GM23248 (cell line): ENCODE results near the gene CDHR5. TPM values are rescaled to one million over a fixed set of nuclear protein-coding genes. Genes with fewer than 3 reads are reported as not detected.

Experiments used
- DNase-seq: peaks from one replicate; pipeline ENCODE4 v3.0.0-alpha.2; 2015
- H2AFZ ChIP-seq: fragments of 200-600 bp; sonication (generic); 2 replicates; pipeline ENCODE4 v1.6.1; 2016; ENCODE audit warnings: antibody characterized with exemption
- H3F3A ChIP-seq: fragments of 200-600 bp; sonication (generic); 2 replicates; pipeline ENCODE4 v1.6.1; 2016; ENCODE audit warnings: mild to moderate bottlenecking, antibody characterized with exemption, mixed run types; ENCODE audit not compliant: insufficient read depth
- H3K27ac ChIP-seq: fragments of 200-600 bp; sonication (generic); 2 replicates; pipeline ENCODE4 v1.5.1; 2016; ENCODE audit warnings: mild to moderate bottlenecking
- H3K27me3 ChIP-seq: fragments of 200-600 bp; sonication (generic); replicated peaks from 2 replicates; pipeline ENCODE4 v1.6.1; 2016; ENCODE audit warnings: mild to moderate bottlenecking; ENCODE audit not compliant: insufficient read depth
- H3K36me3 ChIP-seq: fragments of 200-600 bp; sonication (generic); 2 replicates; pipeline ENCODE4 v1.6.1; 2016; ENCODE audit warnings: low read depth, mild to moderate bottlenecking
- H3K4me1 ChIP-seq: fragments of 200-600 bp; sonication (generic); 2 replicates; pipeline ENCODE4 v1.6.1; 2016; ENCODE audit warnings: mild to moderate bottlenecking; ENCODE audit not compliant: insufficient read depth
- H3K4me2 ChIP-seq: fragments of 200-600 bp; sonication (generic); one replicate; pipeline ENCODE4 v1.6.1; 2016; ENCODE audit warnings: mild to moderate bottlenecking; ENCODE audit not compliant: unreplicated experiment
- H3K4me3 ChIP-seq: fragments of 200-600 bp; sonication (generic); 2 replicates; pipeline ENCODE4 v1.5.1; 2016; ENCODE audit warnings: mild to moderate bottlenecking
- H3K79me2 ChIP-seq: fragments of 200-600 bp; sonication (generic); 2 replicates; pipeline ENCODE4 v1.6.1; 2016; ENCODE audit warnings: mild to moderate bottlenecking; ENCODE audit not compliant: insufficient read depth
- H3K9ac ChIP-seq: fragments of 200-600 bp; sonication (generic); 2 replicates; pipeline ENCODE4 v1.6.1; 2016; ENCODE audit warnings: mild to moderate bottlenecking
- H3K9me2 ChIP-seq: fragments of 200-600 bp; sonication (generic); 2 replicates; pipeline ENCODE4 v1.6.1; 2016; ENCODE audit warnings: mixed run types, mild to moderate bottlenecking, moderate library complexity; ENCODE audit not compliant: insufficient read depth
- H3K9me3 ChIP-seq: fragments of 200-600 bp; sonication (generic); one replicate; pipeline ENCODE4 v1.6.1; 2017; ENCODE audit warnings: low read depth
- H4K20me1 ChIP-seq: fragments of 200-600 bp; sonication (generic); 2 replicates; pipeline ENCODE4 v1.6.0; 2016; ENCODE audit not compliant: insufficient read depth
- EZH2 ChIP-seq: fragments of 200-600 bp; sonication (generic); IDR thresholded peaks from 2 replicates; pipeline ENCODE4 v1.6.1; 2018; ENCODE audit warnings: antibody characterized with exemption, mild to moderate bottlenecking; ENCODE audit not compliant: insufficient read depth, poor library complexity, severe bottlenecking
- EZH2phosphoT487 ChIP-seq: fragments of 200-600 bp; sonication (generic); IDR thresholded peaks from 2 replicates; pipeline ENCODE4 v1.6.1; 2018; ENCODE audit warnings: antibody characterized with exemption, moderate library complexity, mild to moderate bottlenecking, low read depth; ENCODE audit not compliant: insufficient read depth
- WGBS, 2 experiments: methylation state at CpG; one replicate each; pipeline ENCODE4 v1.1.6; 2015 to 2017; ENCODE audit warnings: low lambda C conversion rate in 2 of 2, low coverage in 1 of 2; ENCODE audit errors: missing lambda C conversion rate in 2 of 2; 5-methylcytosine and 5-hydroxymethylcytosine counted together
- in situ Hi-C: fragments of 300-500 bp; cut with MboI; formaldehyde crosslinking; loops from 2 replicates; pipeline ENCODE4 v1.15.0; 2020
- polyA plus RNA-seq: library from polyadenylated mRNA; unstranded; fragments of >200 nt; fragmentation: Nextera tagmentation; extraction: Ambion mirVana; gene quantifications from 2 replicates; pipeline ENCODE4 v1.2.1, GENCODE V29; 2016
- total RNA-seq: library from RNA; depleted of rRNA; stranded (reverse); fragments of >200 nt; shearing (Covaris generic); gene quantifications from 2 replicates; pipeline ENCODE4 v1.2.3, GENCODE V29; 2014

Gene CDHR5
- total and polyA plus RNA-seq, 2 experiments from 2014 or later = not detected

DNA sequence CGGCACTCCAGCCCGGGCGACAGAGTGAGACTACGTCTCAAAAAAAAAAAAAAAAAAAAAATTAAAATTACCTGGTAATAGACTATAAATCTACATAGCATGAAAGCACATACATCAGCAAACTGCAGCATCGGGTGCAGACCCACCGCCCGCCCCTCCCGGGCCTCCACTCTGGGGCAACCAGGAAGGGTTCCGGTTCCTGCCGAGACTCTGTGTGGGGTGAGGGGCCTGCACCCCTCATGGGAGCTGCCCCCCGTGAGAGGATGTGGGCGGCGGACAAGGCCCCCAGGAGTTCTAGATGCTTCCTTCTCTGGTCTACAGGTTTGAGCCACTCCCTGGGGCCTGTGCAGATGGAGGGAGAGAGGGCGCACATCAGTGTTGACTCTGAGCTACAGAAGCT, 21.5 kb upstream of the CDHR5 start:
- H3K9ac ChIP-seq = no peak overlapping the region
- WGBS, 2 experiments = 88 to 89% methylated on average over 14 of the region's 14 CpGs
- H3K4me1 ChIP-seq = no peaks in the 10 kb centered on the region
- DNase-seq = no peak
- no peaks in the 10 kb centered on the region for H3K27me3 ChIP-seq
- no peak for TF ChIP-seq EZH2phosphoT487
- H3K4me3 ChIP-seq = no peak overlapping the region
- in situ Hi-C loops = no loop called here
- no peak overlapping the region for H3K27ac ChIP-seq
- H3K9me2 ChIP-seq = no peaks in the 10 kb centered on the region
- no peak overlapping the region for H2AFZ ChIP-seq
- H3K79me2 ChIP-seq = no peaks in the 10 kb centered on the region
- no peaks in the 10 kb centered on the region for H3K9me3 ChIP-seq
- peaks cover 6% of the 10 kb centered on the region; the same call in 1 of the 2 replicates for H3F3A ChIP-seq
- H3K36me3 ChIP-seq = peaks cover 9% of the 10 kb centered on the region; the same call in 1 of the 2 replicates
- no peak overlapping the region for H3K4me2 ChIP-seq
- H4K20me1 ChIP-seq = no peaks in the 10 kb centered on the region

DNA sequence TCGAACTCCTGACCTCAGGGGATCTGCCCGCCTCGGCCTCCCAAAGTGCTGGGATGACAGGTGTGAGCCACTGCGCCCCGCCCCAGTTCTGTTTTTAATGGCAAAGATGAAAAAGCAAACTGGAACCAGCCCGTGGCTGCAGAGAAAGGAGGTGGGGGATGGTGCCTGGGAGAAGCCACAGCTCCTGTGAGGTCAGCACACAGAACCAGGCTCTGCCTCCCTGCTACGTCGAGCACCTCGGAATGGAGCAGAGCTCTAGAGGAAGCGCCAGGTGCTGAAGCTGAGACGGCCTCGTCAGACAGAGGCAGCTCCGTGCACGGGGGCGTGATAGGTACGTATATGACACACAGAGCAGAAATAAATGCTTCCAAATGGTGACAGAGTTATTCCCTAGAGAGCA, 20.8 kb upstream of the CDHR5 start:
- Histone ChIP-seq H3K79me2 (no peaks in the 10 kb centered on the region), H3K9ac (no peak overlapping the region), H2AFZ (no peak overlapping the region), H3K4me3 (no peak overlapping the region), H3K4me1 (no peaks in the 10 kb centered on the region), H3F3A (peaks cover 6% of the 10 kb centered on the region; the same call in 1 of the 2 replicates), H4K20me1 (no peaks in the 10 kb centered on the region), H3K27ac (no peak overlapping the region), H3K9me3 (no peaks in the 10 kb centered on the region), H3K4me2 (no peak overlapping the region), H3K9me2 (no peaks in the 10 kb centered on the region), H3K36me3 (peaks cover 9% of the 10 kb centered on the region; the same call in 1 of the 2 replicates), H3K27me3 (no peaks in the 10 kb centered on the region)
- WGBS, 2 experiments = 87% methylated on average over 16 of the region's 16 CpGs
- TF ChIP-seq EZH2 (no peak), EZH2phosphoT487 (no peak)
- no peak for DNase-seq
- in situ Hi-C loops = no loop called here

DNA sequence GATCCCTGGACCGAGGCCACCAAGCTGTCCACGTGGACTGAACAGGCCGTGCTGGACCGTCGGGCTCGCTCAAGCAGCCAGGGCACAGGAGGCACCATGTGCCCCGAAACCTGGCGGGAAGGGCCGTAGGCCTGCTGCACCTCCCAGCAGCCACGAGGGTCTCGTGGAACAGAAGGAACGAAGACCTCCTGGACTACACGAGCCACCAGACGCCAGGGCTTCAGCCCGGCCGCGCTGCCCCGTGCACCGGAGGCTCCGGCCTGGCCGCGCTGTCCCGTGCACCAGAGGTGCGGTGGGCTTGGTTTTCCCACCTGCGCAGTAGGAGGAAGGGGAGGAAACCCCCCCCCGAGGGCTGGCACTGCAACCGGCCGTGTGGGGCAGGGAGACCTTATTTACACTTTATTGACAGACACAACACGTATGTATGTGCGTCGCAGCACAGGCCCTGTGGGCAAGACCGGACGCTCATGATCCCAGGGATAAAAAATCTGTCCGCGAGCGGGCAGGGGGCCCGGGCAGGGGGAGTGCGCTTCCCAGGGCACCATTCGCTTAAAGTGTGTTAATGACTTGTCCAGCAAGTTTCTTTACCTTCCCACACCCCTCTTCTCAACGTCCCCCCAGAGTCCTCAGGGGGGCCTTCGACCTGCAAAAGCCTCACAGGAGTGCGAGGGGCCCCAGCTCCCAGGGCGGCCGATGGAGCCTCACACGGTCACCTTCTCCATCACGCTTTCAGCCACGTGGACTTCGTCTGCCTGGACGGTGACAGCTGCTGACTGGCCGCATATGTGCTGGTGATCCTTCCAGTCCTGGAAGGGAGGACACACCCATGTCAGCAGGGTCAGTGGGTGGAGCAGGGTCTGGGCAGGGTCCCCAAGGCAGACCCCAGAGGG, 19.3 kb upstream of the CDHR5 start:
- Histone ChIP-seq H3K9me3 (no peaks in the 10 kb centered on the region), H3K79me2 (no peaks in the 10 kb centered on the region), H3K27me3 (no peaks in the 10 kb centered on the region; the same call in 1 of the 2 replicates), H3K4me3 (no peak overlapping the region), H3K27ac (no peak overlapping the region), H3K9ac (no peak overlapping the region), H3K9me2 (no peaks in the 10 kb centered on the region), H2AFZ (no peak overlapping the region), H3K4me1 (peaks cover under 1% of the 10 kb centered on the region; the same call in 1 of the 2 replicates), H3K4me2 (no peak overlapping the region), H4K20me1 (no peaks in the 10 kb centered on the region), H3K36me3 (0 out of 2 replicates have a peak, but pooled peaks cover 5% of the 10 kb centered on the region), H3F3A (peaks cover 6% of the 10 kb centered on the region; the same call in 1 of the 2 replicates)
- no peak for DNase-seq
- 87 to 88% methylated on average over 42 to 45 of the region's 50 CpGs for WGBS, 2 experiments
- TF ChIP-seq EZH2phosphoT487 (no peak), EZH2 (no peak)
- in situ Hi-C loops = no loop called here

DNA sequence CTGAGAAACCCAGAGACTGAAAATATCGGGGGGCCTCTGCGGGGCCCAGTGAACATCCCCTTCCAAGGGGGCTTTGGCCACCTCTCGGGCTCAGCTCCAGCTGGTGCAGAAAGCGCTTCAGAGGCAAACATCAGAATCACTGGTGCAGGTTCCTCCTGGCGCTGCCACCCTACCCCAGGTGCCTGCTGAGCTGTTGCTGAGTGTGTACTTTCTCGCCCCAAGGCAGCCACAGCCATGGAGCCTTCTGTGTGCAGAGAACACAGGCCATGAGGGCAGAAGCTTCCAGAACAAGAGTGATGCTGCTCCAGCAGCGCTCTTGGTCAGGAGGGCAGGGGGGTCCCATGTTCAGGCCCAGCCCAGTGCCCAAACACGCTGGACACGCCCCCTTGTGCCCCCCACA, 18.6 kb upstream of the CDHR5 start:
- no peak for DNase-seq
- Histone ChIP-seq H3K27me3 (peaks cover 5% of the 10 kb centered on the region; the same call in 1 of the 2 replicates), H3K4me3 (no peak overlapping the region), H4K20me1 (no peaks in the 10 kb centered on the region), H3K9ac (no peak overlapping the region), H3K9me3 (no peaks in the 10 kb centered on the region), H3F3A (0 out of 2 replicates have a peak, but pooled peaks cover 4% of the 10 kb centered on the region), H3K79me2 (no peaks in the 10 kb centered on the region), H3K9me2 (no peaks in the 10 kb centered on the region), H2AFZ (no peak overlapping the region), H3K27ac (no peak overlapping the region), H3K36me3 (no peaks in the 10 kb centered on the region), H3K4me1 (peaks cover 7% of the 10 kb centered on the region), H3K4me2 (no peak overlapping the region)
- WGBS, 2 experiments = 90 to 99% methylated on average over 9 of the region's 9 CpGs
- in situ Hi-C loops = no loop called here
- TF ChIP-seq EZH2phosphoT487 = no peak
- TF ChIP-seq EZH2 = no peak
